Naive thymus-derived CD4-positive, alpha-beta T cell (primary cell): Measurements from ENCODE around the gene ZNF462. TPM values are rescaled to one million over a fixed set of nuclear protein-coding genes. Genes with fewer than 3 reads are reported as not detected.
A peak's percentile ranks its signal among the peaks of the same experiment; 100 is the strongest.

Experiments used
- ATAC-seq: fragments of 150-1000 bp; cut with Tn5 transposase; 2 replicates; pipeline ENCODE4 v1.10.0; 2021; ENCODE audit warnings: mild to moderate bottlenecking, moderate library complexity
- CTCF ChIA-PET: fragments of 350-600 bp; sonication (Branson Sonifier 250); formaldehyde crosslinking; loops from one replicate; lab custom pipeline; 2021; ENCODE audit warnings: antibody characterized with exemption; lab: Charles Lee
- POLR2A ChIA-PET: fragments of 350-600 bp; sonication (Branson Sonifier 250); formaldehyde crosslinking; loops from one replicate; lab custom pipeline; 2021; ENCODE audit warnings: antibody characterized with exemption, inconsistent platforms; lab: Charles Lee
- DNase-seq, 9 donors: peaks; one replicate each; pipeline versions ENCODE4 v3.0.0 to v3.0.0-alpha.2; 2020 to 2022; ENCODE audit warnings: mixed read lengths in 1 of 9
- H3K27ac ChIP-seq: one replicate; pipeline ENCODE4 v1.7.0; 2013; ENCODE audit warnings: mild to moderate bottlenecking, low read depth, low read length, moderate library complexity
- H3K27me3 ChIP-seq, 2 donors: one replicate each; pipeline ENCODE4 v1.7.0; 2013; ENCODE audit warnings: low read length in 2 of 2, mild to moderate bottlenecking in 2 of 2, moderate library complexity in 2 of 2; ENCODE audit not compliant: control insufficient read depth in 2 of 2, insufficient read depth in 2 of 2
- H3K36me3 ChIP-seq, 3 experiments: 1 replicate in 2 of 3; 2 replicates in 1 of 3; pipeline ENCODE4 v1.7.0; 2013; ENCODE audit warnings: low read length in 3 of 3, mild to moderate bottlenecking in 3 of 3, moderate library complexity in 1 of 3; ENCODE audit not compliant: insufficient read depth in 3 of 3, control insufficient read depth in 2 of 3
- H3K4me1 ChIP-seq, 2 donors: one replicate each; pipeline ENCODE4 v1.7.0; 2013; ENCODE audit warnings: low read length in 2 of 2, mild to moderate bottlenecking in 2 of 2, moderate library complexity in 1 of 2; ENCODE audit not compliant: control insufficient read depth in 2 of 2, insufficient read depth in 2 of 2
- H3K4me3 ChIP-seq: 2 replicates; pipeline ENCODE4 v1.7.0; 2013; ENCODE audit warnings: mild to moderate bottlenecking, low read length
- H3K9me3 ChIP-seq, 3 experiments: 1 replicate in 2 of 3; 2 replicates in 1 of 3; pipeline ENCODE4 v1.7.0; 2013; ENCODE audit warnings: low read length in 3 of 3; ENCODE audit not compliant: control insufficient read depth in 2 of 3
- H3K27ac Mint-ChIP-seq, 9 donors: one replicate each; pipeline ENCODE4 v1.8.0; 2020 to 2022; ENCODE audit warnings: mixed read lengths in 9 of 9, mild to moderate bottlenecking in 8 of 9, moderate library complexity in 5 of 9, inconsistent platforms in 2 of 9
- H3K27me3 Mint-ChIP-seq, 5 donors: one replicate each; pipeline ENCODE4 v1.8.0; 2021 to 2022; ENCODE audit warnings: mixed read lengths in 5 of 5, mild to moderate bottlenecking in 1 of 5
- H3K36me3 Mint-ChIP-seq, 5 donors: one replicate each; pipeline ENCODE4 v1.8.0; 2020 to 2022; ENCODE audit warnings: mixed read lengths in 5 of 5, mild to moderate bottlenecking in 3 of 5, inconsistent platforms in 1 of 5
- H3K4me1 Mint-ChIP-seq, 7 donors: one replicate each; pipeline ENCODE4 v1.8.0; 2020 to 2022; ENCODE audit warnings: mixed read lengths in 7 of 7, mild to moderate bottlenecking in 3 of 7, inconsistent platforms in 1 of 7
- H3K4me3 Mint-ChIP-seq, 10 donors: one replicate each; pipeline ENCODE4 v1.8.0; 2020 to 2022; ENCODE audit warnings: mild to moderate bottlenecking in 10 of 10, mixed read lengths in 10 of 10, moderate library complexity in 6 of 10, inconsistent platforms in 2 of 10
- H3K9me3 Mint-ChIP-seq, 11 donors: one replicate each; pipeline ENCODE4 v1.8.0; 2020 to 2022; ENCODE audit warnings: mixed read lengths in 11 of 11, mild to moderate bottlenecking in 4 of 11, inconsistent platforms in 1 of 11, moderate library complexity in 1 of 11
- intact Hi-C, 2 donors: fragments of 100-400 bp; cut with micrococcal nuclease; formaldehyde crosslinking; loops; one replicate each; pipeline ENCODE4 v1.15.1; 2023
- polyA plus RNA-seq, 2 donors: library from polyadenylated mRNA; unstranded; fragments of 300-500 nt; fragmentation: Illumina TruSeq; gene quantifications; one replicate each; pipeline ENCODE4 v1.2.3, GENCODE V29; 2021
- total RNA-seq, 6 experiments: library from RNA in 5 of 6; stranded (reverse) in 5 of 6; gene quantifications; 1 replicate in 5 of 6; 2 replicates in 1 of 6; pipeline ENCODE4 v1.2.3 and lab custom pipeline; 2021 to 2026

The ZNF462 gene
- total and polyA plus RNA-seq, 7 experiments from 2014 or later: 0.11 to 3.2 (median 0.53) TPM; not detected in 1

GRCh38 chr9:107016383-107016782, 153.4 kb downstream of the ZNF462 start:
- H3K27me3 Mint-ChIP-seq: peaks cover 0 to 14% (median 4%) of the 10 kb centered on the region in 5 donors
- peaks cover 0 to 8% (median 0%) of the 10 kb centered on the region in 7 donors for H3K4me1 Mint-ChIP-seq
- Histone ChIP-seq H3K4me3 (no peak overlapping the region), H3K9me3 (no peaks in the 10 kb centered on the region), H3K27me3 (no peaks in the 10 kb centered on the region), H3K27ac (no peak overlapping the region), H3K36me3 (no peaks in the 10 kb centered on the region), H3K4me1 (no peaks in the 10 kb centered on the region)
- intact Hi-C loops: no loop called here
- no peak for DNase-seq
- no peak overlapping the region for H3K27ac Mint-ChIP-seq
- ATAC-seq: no peak
- ChIA-PET POLR2A (no interaction called here), CTCF (no interaction called here)
- no peak overlapping the region for H3K4me3 Mint-ChIP-seq
- H3K9me3 Mint-ChIP-seq: peaks cover 3 to 31% (median 11%) of the 10 kb centered on the region in 11 donors
- peaks cover 0 to 5% (median 0%) of the 10 kb centered on the region in 5 donors for H3K36me3 Mint-ChIP-seq

- Mint-ChIP-seq H3K4me1 (peaks cover 0 to 12% (median 4%) of the 10 kb centered on the region in 7 donors), H3K27me3 (peaks cover 0 to 4% (median 2%) of the 10 kb centered on the region in 5 donors), H3K36me3 (no peaks in the 10 kb centered on the region), H3K9me3 (peaks cover 0 to 22% (median 6%) of the 10 kb centered on the region in 11 donors), H3K4me3 (no peak overlapping the region), H3K27ac (no peak overlapping the region)
- H3K27ac ChIP-seq: no peak overlapping the region
- no peaks in the 10 kb centered on the region for H3K36me3 ChIP-seq
- H3K4me1 ChIP-seq: no peaks in the 10 kb centered on the region
- H3K4me3 ChIP-seq: no peak overlapping the region
- intact Hi-C loops: no loop called here
- no peak for DNase-seq
- H3K27me3 ChIP-seq: no peaks in the 10 kb centered on the region
- no peak for ATAC-seq
- CTCF ChIA-PET: no interaction called here
- H3K9me3 ChIP-seq: no peaks in the 10 kb centered on the region
- POLR2A ChIA-PET: interaction anchor here (0.8 kb wide), 1 partner anchor 294 kb away, joined by 3 read pairs; no protein-coding TSS in a partner anchor
Measured at GRCh38 chr9:107018861-107019545, 156.0 kb downstream of the ZNF462 start.

- H3K27ac Mint-ChIP-seq: no peak overlapping the region
- Histone ChIP-seq H3K9me3 (no peaks in the 10 kb centered on the region), H3K36me3 (no peaks in the 10 kb centered on the region), H3K27me3 (no peaks in the 10 kb centered on the region), H3K4me1 (no peaks in the 10 kb centered on the region), H3K27ac (no peak overlapping the region), H3K4me3 (no peak overlapping the region)
- ChIA-PET POLR2A (no interaction called here), CTCF (no interaction called here)
- peaks cover 0 to 22% (median 14%) of the 10 kb centered on the region in 7 donors for H3K4me1 Mint-ChIP-seq
- no peak overlapping the region for H3K4me3 Mint-ChIP-seq
- ATAC-seq (no peak), DNase-seq (peak in 1 of 9 donors; percentile 9)
- H3K27me3 Mint-ChIP-seq: peaks cover 0 to 4% (median 0%) of the 10 kb centered on the region in 5 donors
- no peaks in the 10 kb centered on the region for H3K36me3 Mint-ChIP-seq
- peaks cover 0 to 19% (median 6%) of the 10 kb centered on the region in 11 donors for H3K9me3 Mint-ChIP-seq
- intact Hi-C loops: no loop called here
Measured at GRCh38 chr9:107020040-107020530, 157.1 kb downstream of the ZNF462 start.

GRCh38 chr9:107024193-107024592, 161.2 kb downstream of the ZNF462 start:
- H3K36me3 Mint-ChIP-seq: peaks cover 0 to 3% (median 0%) of the 10 kb centered on the region in 5 donors

GRCh38 chr9:107025260-107026035, 162.5 kb downstream of the ZNF462 start:
- H3K9me3 ChIP-seq: no peaks in the 10 kb centered on the region
- H3K36me3 ChIP-seq: no peaks in the 10 kb centered on the region
- H3K4me3 ChIP-seq: no peak overlapping the region
- CTCF ChIA-PET: no interaction called here
- ATAC-seq: no peak
- no peak overlapping the region for H3K27ac Mint-ChIP-seq
- peaks cover 0 to 6% (median 0%) of the 10 kb centered on the region in 11 donors for H3K9me3 Mint-ChIP-seq
- intact Hi-C loops: no loop called here
- H3K27me3 ChIP-seq: no peaks in the 10 kb centered on the region
- no peak for DNase-seq
- no peak overlapping the region for H3K27ac ChIP-seq
- POLR2A ChIA-PET: interaction anchor here (0.6 kb wide), 1 partner anchor 712 kb away, joined by 3 read pairs; no protein-coding TSS in a partner anchor
- peaks cover 0 to 5% (median 0%) of the 10 kb centered on the region in 5 donors for H3K27me3 Mint-ChIP-seq
- H3K4me1 Mint-ChIP-seq: peaks cover 0 to 21% (median 15%) of the 10 kb centered on the region in 7 donors
- H3K4me1 ChIP-seq: no peaks in the 10 kb centered on the region
- H3K36me3 Mint-ChIP-seq: peaks cover 0 to 3% (median 0%) of the 10 kb centered on the region in 5 donors
- H3K4me3 Mint-ChIP-seq: no peak overlapping the region

More at GRCh38 chr9:107024193-107024592, 161.2 kb downstream of the ZNF462 start:
- ATAC-seq: no peak
- DNase-seq: peak in 2 of 9 donors; percentile 2 to 18
- intact Hi-C loops: no loop called here
- no peak overlapping the region for H3K4me3 ChIP-seq
- peak overlapping the region in 1 of 9 donors; percentile 37 for H3K27ac Mint-ChIP-seq
- ChIA-PET POLR2A (no interaction called here), CTCF (no interaction called here)
- H3K4me1 Mint-ChIP-seq: peaks cover 0 to 27% (median 16%) of the 10 kb centered on the region in 7 donors
- peaks cover 0 to 5% (median 0%) of the 10 kb centered on the region in 5 donors for H3K27me3 Mint-ChIP-seq
- no peaks in the 10 kb centered on the region for H3K4me1 ChIP-seq
- H3K4me3 Mint-ChIP-seq: peak overlapping the region in 2 of 10 donors; percentile 6 to 8
- no peaks in the 10 kb centered on the region for H3K9me3 ChIP-seq
- peaks cover 0 to 6% (median 0%) of the 10 kb centered on the region in 11 donors for H3K9me3 Mint-ChIP-seq
- H3K36me3 ChIP-seq: no peaks in the 10 kb centered on the region
- H3K27me3 ChIP-seq: no peaks in the 10 kb centered on the region
- no peak overlapping the region for H3K27ac ChIP-seq

GRCh38 chr9:107029146-107029545, 166.2 kb downstream of the ZNF462 start:
- ATAC-seq (no peak), DNase-seq (no peak)
- no peaks in the 10 kb centered on the region for H3K4me1 ChIP-seq
- CTCF ChIA-PET: no interaction called here
- POLR2A ChIA-PET: no interaction called here
- no peak overlapping the region for H3K27ac Mint-ChIP-seq
- intact Hi-C loops: no loop called here
- peaks cover 0 to 22% (median 0%) of the 10 kb centered on the region in 5 donors for H3K27me3 Mint-ChIP-seq
- peaks cover 0 to 4% (median 0%) of the 10 kb centered on the region in 5 donors for H3K36me3 Mint-ChIP-seq
- no peak overlapping the region for H3K27ac ChIP-seq
- no peaks in the 10 kb centered on the region for H3K9me3 ChIP-seq
- H3K4me3 ChIP-seq: no peak overlapping the region
- no peaks in the 10 kb centered on the region for H3K36me3 ChIP-seq
- no peak overlapping the region for H3K4me3 Mint-ChIP-seq
- H3K9me3 Mint-ChIP-seq: peaks cover 0 to 13% (median 0%) of the 10 kb centered on the region in 11 donors
- H3K4me1 Mint-ChIP-seq: peaks cover 0 to 16% (median 8%) of the 10 kb centered on the region in 7 donors
- no peaks in the 10 kb centered on the region for H3K27me3 ChIP-seq
